HG02938 (cell line): ENCODE results near the gene LRP1-AS.
"Not testable (repeated sequence)": the region's sequence is repeated elsewhere in the genome, so short reads cannot be mapped to it uniquely, and the experiment has no call there.

Experiments
- ATAC-seq: cut with Tn5 transposase; IDR thresholded peaks from one replicate; pipeline ENCODE4 v1.9.1; 2021; ENCODE audit warnings: mild to moderate bottlenecking, moderate library complexity; ENCODE audit not compliant: unreplicated experiment

Gene LRP1-AS

DNA sequence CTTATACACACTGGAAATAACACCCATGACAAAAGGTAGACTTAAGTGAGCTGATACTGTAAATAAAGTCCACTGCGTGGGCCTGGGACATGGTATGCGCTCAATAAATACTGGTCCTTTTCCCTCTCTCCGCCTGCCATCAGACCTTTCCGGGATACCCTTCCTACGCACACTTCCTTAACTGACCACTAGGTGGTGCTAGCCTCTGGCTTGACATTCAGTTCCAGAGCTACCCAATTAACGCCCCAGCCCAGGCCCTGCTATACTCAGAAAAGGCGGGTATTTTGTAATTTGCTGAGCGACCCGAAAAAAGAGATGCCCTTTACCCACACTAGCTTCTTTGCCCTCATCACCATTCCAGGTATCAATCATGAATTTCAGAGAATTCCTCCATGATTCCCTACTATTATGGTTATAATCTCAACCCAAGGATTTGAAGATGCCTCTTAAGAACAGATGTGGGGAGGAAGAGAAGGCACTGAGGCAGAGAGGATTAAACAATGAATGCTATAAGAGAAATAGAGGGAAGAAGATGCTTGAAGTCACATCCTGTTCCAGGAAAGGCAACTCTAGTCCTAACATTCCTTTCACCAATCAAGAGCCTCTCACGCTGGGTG is 23.1 kb downstream of the LRP1-AS start:
- no peak for ATAC-seq

- no peak for ATAC-seq
Observed at GRCh38 chr12:57123813-57124212, 23.6 kb downstream of the LRP1-AS start.

GRCh38 chr12:57120718-57121117 is 26.7 kb downstream of the LRP1-AS start:
- ATAC-seq, result not testable (repeated sequence)

GRCh38 chr12:57119294-57120085 is 27.9 kb downstream of the LRP1-AS start:
- no peak for ATAC-seq

DNA sequence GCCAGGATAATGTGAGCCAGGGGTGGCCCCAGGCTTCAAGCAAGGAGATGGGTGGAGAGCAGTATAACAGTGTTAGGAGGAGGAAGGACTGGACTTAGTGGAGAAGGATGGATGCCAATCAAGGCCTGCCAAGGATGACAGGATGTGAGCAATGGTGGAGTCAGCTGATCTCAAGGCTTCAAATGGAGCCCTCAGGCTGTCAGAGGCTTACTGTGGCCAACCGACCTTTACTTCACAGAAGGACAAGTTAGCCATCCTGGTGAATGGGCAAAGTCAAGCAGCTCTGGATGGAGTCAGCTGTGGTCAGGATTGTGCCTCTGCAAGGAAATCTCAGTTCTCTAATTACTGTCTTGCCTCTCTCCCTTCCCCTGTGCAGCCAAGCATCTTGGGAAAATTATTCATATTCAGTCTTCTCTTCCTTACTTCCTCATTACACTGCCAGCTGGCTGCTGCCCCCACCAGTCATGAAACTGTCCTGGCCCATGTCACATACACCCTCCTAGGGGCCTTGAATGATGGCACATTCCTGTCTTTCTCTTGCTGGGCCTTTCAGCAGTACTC is 28.6 kb downstream of the LRP1-AS start:
- ATAC-seq, result no peak

DNA sequence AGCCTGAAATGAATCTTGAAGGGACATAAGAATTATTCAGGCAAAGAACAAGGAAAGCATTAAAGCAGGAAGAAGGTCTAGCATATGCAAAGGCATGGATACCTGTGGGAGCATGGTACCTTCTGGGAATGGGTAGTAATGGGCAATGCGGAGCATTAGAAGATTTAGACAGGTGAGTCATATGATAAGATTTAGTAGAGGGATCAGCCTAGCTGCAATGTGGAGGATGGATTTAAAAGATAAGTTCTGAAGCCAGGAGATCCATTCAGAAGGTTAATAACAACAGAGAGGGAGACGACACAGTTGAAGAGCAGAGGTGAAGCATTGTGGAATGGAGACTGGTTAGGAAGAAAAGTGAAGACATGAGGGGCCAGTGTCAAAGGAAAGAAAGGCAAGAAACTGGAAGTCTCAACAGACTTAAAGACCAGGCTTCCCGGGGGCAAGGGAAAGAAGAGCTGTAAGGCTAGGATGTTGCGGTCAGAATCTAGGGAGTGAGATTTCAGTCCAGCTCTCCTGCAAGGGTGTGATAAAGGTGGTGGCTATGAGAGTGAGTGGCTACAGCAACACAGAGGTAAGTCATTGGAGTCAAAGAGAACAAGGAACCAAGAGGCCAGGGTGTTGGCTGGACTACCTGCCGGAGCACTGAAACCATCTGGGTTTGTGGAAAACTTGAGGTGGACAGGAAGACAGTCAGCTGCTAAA is 30.7 kb downstream of the LRP1-AS start:
- no peak for ATAC-seq

DNA sequence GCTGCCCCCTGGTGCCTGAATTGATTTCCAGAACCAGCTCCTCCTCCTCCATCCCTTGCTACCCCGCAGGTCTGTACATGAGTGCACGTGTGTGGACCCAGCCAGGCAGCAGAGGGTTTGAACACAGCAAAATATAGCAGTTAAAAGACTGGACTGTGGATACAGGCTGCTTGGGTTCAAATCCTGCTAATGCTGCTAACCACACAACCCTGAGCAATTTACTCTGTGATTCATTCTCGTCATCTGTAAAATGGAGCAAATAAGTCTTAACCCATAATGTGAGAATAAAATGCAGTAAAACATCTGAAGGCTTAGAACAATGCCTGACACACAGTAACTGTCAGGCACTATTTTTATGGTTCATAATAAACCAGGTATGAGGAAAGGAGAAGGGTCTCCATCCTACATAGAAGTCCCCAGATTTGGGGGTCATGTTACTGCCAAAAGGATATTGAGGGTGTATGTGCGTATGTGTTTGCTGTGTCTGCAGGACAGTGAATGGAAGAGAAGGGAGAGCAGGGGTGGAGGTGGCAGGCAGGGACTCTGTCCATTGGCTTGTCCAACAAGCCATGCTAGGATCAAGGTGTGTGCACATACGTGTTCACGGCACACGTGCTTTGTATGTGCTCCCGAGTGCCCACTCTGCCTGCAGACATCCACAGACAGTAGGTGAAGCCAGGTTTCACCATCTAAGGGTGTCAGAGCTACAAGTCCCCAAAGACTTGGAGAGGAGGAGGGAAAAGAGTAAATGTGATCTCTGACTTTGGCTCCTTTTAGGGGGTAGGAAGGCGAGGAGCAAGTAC is 34.7 kb downstream of the LRP1-AS start:
- peak; percentile 50 for ATAC-seq

GRCh38 chr12:57111031-57111734 is 36.2 kb downstream of the LRP1-AS start, which contains the start of gene STAT6:
Gene STAT6, minus strand, starts transcription at chr12:57111362. Its CDS starts 3,084 bp downstream, at chr12:57108278.
- ATAC-seq, result peak; percentile 38

- peak; percentile 38 for ATAC-seq
Observed at GRCh38 chr12:57110104-57111030, 37.1 kb downstream of the LRP1-AS start.

DNA sequence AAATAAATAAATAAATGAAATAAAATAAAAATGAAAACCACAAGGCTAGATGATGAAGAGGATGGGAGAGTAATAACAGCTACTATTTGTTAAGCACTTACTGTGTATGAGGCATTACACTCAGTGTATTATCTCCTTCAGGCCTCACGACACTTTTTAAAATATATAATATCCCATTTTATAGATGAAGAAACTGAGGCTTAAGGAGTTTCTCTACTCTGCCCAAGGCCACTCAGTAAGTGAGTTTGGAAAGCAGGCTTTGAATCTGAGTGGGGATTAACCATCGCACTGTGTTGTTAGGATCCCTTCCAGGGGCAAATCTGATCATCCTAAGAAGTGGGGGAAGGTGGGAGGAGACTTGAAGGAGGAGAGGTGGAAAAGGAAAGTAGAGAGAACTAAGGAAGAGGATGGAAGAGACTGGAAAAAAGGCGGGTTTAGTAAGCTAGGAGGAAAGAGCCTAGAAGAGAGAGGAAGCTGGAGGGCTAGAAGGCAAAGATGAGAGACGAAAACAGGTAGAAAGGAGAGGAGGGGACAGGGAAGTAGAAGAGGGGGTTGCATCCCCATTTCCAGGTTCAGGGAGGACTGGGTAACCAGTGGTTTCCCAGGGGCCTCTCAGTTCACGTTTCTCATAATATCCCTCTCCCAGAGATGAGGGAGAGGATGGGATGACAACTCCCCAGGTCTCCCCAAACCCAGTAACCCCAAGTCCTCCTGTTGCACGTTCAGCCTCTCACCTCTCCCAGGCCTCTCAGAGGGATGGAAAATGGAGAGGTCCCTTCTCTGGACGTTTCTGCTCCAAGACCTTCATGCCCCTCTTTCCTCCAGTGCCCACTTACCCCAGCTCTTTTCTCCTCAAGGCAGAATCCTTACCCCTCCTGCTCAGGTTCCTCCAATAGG is 38.0 kb downstream of the LRP1-AS start:
- no peak for ATAC-seq

- ATAC-seq, result no peak
Observed at GRCh38 chr12:57107456-57108155, 39.8 kb downstream of the LRP1-AS start.

DNA sequence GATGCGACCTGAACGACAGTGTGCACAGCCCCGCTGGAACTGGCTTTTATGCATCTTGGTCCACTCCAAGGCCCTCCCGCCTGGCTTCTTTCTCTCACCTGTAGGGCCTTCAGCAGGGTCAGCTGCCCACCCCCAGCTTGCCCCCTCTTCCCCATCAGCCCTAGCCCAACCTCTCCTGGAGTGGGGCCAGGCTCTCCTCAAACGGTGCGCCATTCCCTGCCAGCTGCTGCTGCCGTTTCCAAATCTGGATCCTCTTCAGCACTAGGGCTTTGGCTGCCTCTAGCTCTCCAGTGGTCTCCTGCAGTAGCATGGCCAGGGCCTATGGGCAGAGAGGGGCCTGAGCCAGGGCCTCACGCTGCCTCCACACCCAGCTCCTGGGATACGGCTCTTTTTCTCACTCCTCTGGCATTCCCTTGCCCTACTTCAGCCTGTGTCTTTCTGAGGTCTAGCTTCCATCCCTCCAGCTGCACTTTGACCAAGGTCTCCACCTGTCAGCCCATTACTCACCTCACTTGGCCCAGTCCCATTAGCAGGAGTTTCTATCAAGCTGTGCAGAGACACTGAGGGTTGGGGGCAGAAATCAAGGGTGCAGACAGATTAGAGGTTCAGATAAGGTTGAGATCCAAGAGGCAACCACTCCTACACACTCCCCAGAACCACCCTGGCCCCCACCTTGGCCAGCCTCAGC is 41.3 kb downstream of the LRP1-AS start:
- ATAC-seq, result no peak

DNA sequence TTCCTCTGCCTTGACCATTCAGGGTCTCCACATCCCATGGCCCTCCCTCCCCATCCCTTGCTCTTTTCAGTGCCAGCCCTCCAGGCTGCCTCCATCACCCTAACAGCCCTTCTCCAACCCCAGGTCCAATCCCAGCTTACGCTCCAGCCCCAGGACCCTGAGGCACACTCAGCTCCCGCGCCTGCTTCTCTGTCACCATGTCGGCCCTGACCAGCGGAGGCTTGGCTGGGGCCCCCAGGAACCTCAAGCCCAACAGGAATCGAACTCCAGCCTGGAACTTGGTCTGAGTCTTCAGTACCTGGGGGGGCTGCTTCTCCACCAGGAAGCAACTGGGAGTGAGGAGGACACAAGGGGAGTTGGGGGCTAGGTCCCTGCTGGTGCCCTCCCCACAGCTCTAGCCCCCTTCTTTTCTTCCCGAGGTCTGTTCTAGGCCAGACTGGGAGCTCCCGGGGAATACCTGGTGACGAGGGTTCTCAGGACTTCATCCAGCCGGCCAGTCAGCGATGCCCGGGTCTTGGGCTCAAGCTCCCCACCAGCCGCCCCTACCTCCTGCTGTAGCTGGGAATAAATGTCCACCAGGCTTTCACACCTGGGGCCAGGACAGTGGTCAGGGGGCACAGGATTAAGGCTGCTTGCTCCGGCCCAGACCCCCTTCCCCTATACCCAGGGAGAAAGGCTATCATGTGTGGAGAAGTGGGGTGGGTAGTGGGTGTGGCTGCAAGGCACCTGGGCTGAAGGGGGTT is 42.2 kb downstream of the LRP1-AS start:
- no peak for ATAC-seq

DNA sequence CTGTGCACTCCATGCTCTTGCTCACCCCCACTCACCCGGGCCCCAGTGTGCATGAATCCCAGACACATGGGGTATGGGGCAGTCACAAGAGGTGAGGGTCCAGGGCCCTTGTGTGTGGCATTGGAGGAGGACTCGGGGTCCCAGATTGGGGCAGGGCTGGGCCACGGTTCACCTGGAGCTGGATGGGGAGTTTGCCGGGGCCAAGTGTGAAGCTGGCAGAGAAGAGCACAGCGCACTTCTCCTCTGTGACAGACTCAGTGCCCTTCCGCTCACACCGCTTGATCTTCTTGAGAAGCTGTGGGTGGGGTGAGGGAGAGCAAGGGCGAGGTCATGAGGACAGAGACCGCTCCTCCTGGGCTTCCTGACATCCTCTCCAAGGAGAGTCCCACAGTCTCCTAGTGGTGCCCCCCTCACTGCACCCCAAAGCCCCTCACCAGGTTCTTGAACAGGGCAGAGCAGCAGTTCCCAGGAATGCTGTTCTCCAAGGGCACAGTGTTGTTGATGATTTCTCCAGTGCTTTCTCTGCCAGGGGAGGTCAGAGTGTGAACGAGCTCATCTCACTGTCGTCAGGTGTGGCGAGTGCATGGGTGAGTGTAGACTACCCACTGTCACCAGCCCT is 43.0 kb downstream of the LRP1-AS start:
- ATAC-seq, result no peak

GRCh38 chr12:57103856-57104255 is 43.6 kb downstream of the LRP1-AS start:
- no peak for ATAC-seq
